GM18858 (cell line): ENCODE data around the gene ITGA2B.
"Not testable (repeated sequence)": the region's sequence is repeated elsewhere in the genome, so short reads cannot be mapped to it uniquely, and the experiment has no call there.

Experiments used
- ATAC-seq: cut with Tn5 transposase; IDR thresholded peaks from one replicate; pipeline ENCODE4 v1.9.1; 2021; ENCODE audit not compliant: unreplicated experiment

Gene ITGA2B

GRCh38 chr17:44369414-44370023, 19.9 kb downstream of the ITGA2B start:
- ATAC-seq: not testable (repeated sequence)

DNA sequence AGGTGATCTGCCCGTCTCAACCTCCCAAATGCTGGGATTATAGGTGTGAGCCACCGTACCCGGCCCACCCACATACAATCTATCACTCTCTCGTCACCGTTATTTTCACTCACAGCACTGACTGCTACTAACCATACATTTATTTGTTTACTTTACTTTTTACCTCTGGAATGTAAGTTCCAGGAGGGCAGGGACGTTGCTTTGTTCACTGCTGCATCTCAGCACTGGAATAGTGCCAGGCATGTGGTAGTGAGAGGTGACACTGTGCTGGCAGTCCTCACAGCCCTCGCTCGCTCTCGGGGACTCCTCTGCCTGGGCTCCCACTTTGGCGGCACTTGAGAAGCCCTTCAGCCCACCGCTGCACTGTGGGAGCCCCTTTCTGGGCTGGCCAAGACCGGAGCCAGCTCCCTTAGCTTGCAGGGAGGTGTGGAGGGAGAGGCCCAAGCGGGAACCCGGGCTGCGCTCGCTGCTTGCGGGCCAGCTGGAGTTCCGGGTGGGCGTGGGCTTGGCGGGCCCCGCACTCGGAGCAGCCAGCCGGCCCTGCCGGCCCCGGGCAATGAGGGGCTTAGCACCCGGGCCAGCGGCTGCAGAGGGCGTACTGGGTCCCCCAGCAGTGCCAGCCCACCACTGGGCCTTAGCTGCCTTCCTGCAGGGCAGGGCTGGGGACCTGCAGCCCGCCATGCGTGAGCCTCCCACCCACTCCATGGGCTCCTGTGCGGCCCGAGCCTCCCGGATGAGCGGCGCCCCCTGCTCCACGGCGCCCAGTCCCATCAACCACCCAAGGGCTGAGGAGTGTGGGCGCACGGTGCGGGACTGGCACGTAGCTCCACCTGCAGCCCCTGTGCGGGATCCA, 20.8 kb downstream of the ITGA2B start:
- not testable (repeated sequence) for ATAC-seq

GRCh38 chr17:44367231-44367979, 22.0 kb downstream of the ITGA2B start:
- ATAC-seq: no peak

GRCh38 chr17:44365051-44365450, 24.4 kb downstream of the ITGA2B start:
- not testable (repeated sequence) for ATAC-seq

DNA sequence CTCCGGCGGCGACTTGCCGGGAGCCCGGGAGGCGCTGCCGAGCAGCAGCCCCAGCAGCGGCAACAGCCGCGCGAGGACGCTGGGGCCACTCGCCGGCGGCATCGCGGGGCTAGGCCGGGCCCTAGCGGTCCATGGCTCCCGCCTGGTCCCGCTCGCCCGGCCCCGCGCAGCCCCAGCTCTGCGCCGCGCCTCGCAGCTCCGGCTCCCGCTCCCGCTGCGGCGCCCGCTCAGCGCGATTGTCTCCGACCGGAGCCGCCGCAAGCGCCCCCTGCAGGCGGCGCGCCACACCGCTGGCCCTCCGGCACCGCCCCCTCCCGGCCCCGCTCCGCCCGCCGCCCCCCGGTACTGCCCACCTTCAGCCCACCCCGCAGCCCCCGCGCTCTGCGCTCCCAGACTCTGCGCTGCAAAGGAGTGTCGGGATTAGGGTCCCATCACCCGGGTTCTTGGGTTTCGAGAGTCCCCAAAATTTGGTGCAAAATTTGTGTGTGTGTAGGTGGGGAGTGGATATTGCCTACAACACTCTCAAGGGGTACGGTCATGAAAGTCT, 25.8 kb downstream of the ITGA2B start, which contains the start of gene FAM171A2:
TSS of gene FAM171A2 (minus strand) at position 241 of the 547 bp plus-strand sequence. CDS start at position 102, 139 bp downstream.
- ATAC-seq: peak; percentile 37

DNA sequence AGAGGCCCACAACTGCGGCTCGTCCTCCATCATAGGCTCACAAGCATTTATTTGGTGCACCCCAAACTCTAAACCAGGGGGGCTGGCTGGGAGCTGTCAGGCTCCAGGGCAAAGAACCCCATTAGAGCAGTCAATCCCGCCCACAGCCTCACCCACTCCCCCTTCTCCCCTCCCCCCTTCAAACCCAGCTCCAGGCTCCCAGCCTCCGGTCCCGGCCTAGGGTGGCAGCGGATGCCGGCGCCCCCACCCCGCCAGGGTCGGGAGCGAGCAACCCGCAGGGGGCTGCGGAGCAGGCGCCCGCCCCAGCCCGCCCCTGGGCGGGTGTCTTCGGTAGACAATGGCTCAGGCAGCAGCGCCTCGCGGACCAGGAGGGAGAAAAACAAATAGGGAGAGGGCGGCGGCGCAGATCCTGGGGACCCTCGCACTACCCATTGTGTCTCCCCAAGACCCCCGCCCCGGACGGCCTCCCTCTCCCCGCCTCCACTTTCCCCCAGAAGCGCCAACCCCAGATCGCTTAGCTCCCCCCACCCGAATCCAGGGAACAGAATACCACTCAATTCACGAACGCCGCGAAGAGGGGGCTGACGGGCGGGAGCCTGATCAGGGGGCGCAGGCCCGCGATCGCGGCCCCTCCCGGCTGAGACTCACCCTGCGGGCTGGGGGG, 26.4 kb downstream of the ITGA2B start:
- ATAC-seq: no peak

DNA sequence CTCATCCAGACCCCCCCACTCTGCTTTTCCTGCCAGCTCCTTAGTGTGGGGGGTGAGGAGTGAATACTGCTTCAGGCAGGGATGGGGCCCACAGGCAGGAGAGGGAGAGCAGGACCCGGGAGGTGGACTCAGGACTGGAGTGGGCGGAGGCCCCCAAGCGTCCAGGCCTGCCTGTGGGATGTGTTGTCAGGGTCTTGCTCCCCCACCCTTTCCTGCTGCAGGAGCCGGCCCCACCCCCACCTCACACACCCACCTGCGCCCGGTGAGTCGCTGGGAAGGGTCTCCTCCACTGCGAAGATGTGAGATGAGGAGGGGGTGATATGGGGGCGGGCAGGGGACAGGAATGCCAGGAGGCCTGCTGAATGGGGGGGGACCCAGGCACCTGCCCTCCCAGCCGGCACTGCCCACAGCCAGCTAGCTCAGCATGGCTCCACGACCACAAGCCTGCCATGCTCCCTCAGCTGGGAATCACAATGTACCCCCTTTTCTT, 26.9 kb downstream of the ITGA2B start:
- no peak for ATAC-seq

DNA sequence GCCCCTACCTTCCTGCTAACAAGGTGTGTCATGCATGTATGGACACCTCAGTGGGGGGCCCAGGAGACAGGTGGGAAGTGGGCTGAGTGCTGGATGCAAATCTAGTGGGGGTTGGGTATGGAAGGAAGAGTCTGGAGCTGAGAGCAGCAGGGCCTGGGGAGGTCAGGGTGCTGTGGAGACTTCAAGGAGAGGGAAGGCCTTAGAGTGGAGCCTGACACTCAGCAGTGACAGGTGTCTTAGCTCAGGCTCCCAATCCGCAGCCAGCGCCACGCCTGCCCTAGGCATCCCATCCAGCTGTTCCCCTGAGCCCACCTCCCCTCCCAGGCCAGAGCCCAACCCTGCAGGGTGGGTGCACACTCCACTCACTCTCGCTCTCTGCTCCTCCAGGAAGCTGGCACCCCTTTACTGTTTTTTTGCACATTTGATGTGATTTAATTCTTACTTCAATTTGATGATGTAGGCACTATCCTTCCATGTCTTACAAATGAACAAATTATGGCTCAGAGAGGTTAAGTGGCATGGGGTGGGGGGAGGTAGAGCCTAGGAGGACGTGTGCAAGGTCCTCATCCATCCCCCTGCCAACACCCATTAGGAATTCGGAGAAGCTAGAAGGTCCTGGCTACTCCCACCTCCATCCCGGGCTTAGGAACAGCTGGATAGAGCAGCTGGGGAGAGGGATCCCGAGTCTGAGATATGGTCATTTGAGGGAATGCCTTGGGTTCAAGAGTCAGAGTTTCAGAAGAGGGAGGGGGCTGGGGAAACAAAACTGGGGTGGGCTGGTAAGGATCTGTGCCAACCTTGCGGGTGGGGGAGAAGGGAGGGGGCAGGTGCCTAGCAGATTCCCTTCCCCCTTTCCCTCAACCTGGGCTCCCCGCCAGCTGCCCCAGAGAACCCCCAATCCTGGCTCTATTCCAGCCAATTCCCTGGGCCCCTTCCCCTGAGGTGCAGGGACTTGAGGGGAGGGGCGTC, 27.9 kb downstream of the ITGA2B start:
- no peak for ATAC-seq

DNA sequence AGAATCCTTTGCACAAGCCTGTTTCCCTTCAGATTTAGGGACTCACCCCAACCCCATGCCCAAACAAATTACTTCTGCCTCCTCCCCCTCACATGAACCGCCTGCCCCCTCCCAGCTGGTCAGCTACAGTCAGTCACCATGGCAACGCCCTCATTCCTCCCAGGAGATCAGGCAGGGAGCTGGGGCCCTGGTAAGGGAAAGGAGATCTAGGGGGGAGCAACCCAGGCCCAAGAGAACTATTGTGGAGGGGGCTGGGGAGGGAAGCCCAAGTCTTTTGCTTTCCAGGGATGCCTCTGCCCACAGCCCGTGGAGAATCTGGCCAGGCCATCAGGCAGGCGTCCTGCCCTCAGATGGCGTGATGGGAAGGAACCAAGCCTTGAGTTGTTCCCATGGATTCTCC, 28.6 kb downstream of the ITGA2B start:
- no peak for ATAC-seq

DNA sequence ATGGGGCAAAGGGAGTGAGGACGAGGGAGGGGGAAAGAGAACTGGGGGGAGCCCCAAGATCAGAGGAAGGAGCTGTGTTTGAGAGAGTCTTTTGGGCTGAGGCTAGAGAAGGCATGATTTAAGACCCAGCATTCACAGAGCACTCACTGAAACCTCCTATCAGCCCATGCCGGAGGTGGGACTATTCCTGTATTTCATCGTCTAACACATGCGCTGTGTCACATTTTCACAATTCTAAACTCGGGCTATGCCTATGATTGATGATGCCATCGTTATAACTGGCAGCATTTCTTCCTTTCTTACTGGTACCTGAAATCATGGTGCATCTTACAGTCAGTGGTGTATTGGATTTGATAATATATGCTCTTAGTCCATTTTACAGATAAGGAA, 29.3 kb downstream of the ITGA2B start:
- no peak for ATAC-seq

DNA sequence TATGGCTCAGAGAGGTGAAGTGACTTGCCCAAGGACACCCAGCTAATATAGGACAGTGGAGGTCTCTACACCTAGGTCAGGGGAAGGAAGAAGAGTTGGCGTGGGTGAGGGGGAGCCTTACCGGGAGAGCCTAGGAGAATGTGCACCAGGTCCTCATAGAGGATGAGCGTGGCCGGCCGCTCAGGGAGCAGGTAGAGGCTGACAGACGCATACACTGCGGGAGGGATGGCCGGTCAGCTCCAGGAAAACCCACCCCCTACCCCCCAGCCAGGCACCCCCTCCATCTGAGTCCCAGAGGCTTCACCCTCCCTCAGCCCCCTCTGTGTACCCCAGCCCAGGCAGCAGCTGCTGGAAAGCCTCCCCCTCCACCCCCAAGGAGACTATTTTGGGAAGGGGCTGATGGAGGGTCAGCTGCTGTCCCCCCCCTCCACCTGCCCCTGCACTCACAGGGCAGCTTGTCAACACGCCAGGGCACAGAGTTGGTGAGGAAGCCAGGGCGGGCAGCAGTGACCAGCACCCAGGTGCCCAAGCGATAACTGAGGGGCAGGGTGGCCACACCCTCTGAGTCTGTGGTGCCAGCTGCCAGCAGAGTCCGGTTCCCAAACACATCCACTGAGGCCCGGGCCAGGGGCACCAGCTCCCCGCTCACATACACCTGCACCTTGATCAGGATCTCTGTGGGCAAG, 29.8 kb downstream of the ITGA2B start:
- no peak for ATAC-seq

- no peak for ATAC-seq
Observed at GRCh38 chr17:44359006-44359405, 30.4 kb downstream of the ITGA2B start.

DNA sequence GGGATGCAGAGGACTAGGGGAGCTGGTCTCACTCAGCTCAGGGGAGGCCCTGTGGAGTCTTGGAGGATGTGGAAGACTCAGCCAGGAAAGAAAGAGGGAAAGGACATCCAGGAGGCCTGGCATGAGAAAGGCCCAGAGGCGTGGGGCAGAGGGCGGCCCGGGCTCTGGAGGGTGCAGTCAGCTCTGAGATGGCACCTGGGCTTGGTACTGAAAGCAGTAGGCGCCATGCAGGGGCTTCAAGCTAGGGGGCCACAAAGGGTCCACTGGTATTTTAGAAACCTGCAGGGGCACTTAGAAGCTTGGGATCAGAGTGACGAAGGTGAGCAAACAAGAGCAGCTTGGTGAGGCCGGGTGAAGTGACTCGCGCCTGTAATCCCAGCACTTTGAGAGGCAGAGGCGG, 31.4 kb downstream of the ITGA2B start:
- ATAC-seq: no peak

DNA sequence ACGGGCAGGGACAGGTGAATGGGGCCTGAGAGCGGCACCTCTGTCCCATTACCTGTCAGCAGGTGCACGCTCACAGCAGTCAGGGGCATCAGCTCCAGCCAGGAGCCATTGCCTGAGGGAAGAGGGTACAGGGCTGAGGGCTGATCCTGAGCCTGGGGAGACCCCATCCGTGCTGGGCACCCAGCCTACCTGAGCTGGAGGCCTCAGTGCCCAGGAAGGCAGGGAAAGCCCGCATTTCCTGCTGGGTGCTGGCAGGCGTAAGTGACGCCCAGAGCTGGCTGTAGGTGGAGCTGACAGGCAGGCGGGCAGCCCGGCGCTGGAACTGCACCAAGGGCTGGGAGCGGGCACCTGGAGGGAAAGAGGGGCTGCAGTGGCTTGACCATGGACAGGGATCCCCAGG, 33.2 kb downstream of the ITGA2B start:
- ATAC-seq: no peak

DNA sequence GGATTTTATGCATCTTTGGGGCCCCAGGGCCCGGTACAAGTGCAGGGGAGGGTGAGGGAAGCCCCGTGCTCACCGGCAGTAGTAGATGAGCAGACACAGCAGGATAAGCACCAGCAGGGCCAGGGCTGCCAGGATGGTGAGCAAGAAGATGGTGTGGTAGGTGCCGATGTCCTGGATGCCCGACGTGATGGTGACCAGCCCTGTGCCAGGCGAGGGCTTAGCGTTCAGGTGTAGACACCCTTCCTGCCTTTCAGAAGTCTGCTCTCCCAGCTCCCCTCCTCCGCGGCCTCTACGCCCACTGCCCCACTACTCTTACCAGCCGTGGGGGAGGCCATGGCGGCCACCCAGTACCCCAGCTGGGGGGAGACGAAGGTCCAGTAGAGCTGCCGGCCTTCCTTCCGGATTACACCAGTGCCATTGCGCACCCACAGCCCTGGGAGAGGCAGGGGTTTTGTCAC, 33.8 kb downstream of the ITGA2B start:
- no peak for ATAC-seq

- no peak for ATAC-seq
Observed at GRCh38 chr17:44354582-44355561, 34.6 kb downstream of the ITGA2B start.

DNA sequence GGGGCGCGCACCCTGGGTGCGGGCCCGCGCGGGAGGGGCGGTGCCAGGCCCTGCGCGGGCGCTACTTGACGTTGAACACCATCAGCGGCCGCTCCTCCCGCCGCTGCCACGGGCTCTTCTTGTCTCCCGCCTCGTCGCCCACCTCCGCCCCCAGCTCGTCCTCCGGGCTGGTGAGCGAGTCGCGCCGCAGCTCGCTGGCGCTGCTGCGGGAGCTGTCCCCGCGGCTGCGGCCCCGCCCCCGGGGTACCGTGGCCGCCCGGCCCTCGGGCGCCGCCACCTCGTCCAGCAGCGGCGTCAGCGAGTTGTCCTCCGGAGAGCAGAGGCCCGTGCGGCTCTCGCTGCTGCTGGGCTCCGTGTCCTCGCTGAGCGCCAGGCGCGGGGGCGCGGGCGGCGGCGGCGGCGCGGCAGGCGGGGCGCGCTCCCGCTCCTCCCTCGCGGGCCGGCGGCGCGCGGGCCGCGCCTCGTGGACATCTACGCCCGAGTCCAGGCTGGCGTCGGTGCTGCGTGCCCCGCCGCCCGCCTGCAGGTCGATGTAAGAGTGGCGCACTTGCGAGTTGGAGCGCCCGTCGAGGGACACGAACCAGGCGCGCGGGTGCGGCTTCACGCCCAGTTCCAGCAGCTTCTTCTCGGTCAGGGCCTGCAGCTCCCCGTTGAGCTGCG, 35.6 kb downstream of the ITGA2B start:
- no peak for ATAC-seq
